ENCODE data around the gene TUSC2. TPM values are rescaled to one million over a fixed set of nuclear protein-coding genes. Genes with fewer than 3 reads are reported as not detected.
"Not testable (repeated sequence)": the region's sequence is repeated elsewhere in the genome, so short reads cannot be mapped to it uniquely, and the experiment has no call there.

TUSC2 gene
- total and polyA plus RNA-seq, 9 of the 15 experiments (the other 6 are each of a cell fraction or from before 2014, with no cell fraction given), result 2.8 to 67.5 (median 25.8) TPM

DNA sequence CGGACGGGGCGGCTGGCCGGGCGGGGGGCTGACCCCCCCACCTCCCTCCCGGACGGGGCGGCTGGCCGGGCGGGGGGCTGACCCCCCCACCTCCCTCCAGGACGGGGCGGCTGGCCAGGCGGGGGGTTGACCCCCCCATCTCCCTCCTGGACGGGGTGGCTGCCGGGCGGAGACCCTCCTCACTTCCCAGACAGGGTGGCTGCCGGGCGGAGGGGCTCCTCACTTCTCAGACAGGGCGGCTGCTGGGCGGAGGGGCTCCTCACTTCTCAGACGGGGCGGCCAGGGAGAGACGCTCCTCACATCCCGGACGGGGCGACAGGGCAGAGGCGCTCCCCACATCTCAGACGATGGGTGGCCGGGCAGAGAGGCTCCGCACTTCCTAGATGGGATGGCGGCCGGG is 16.0 kb downstream of the TUSC2 start:
- WGBS (ENCODE audit: insufficient coverage, low coverage, missing lambda C conversion rate), result 70% methylated on average over 2 of the region's 32 CpGs
- H3K27me3 ChIP-seq (ENCODE audit: control insufficient read depth in 2 of 2, insufficient read depth in 2 of 2, low read length in 2 of 2); H3K27ac ChIP-seq (ENCODE audit: extremely low read depth, low read depth, low read length); intact Hi-C loops (cut with micrococcal nuclease); H3K79me2 ChIP-seq (ENCODE audit: control insufficient read depth, insufficient read depth, low read length); H3K4me1 ChIP-seq (replicated peaks in 1 of 2; ENCODE audit: control insufficient read depth in 2 of 2, insufficient read depth in 2 of 2, low read length in 2 of 2); ATAC-seq; POLR2A ChIA-PET; H4K20me1 ChIP-seq (replicated peaks; ENCODE audit: control insufficient read depth, insufficient read depth, low read length); H3K9me1 ChIP-seq (ENCODE audit: control insufficient read depth, insufficient read depth, low read length); H3K36me3 ChIP-seq (ENCODE audit: control insufficient read depth, insufficient read depth, low read length); BruUV-seq (replicated peaks); DNase-seq (ENCODE audit: extremely low read depth in 1 of 4, low spot score in 3 of 4); FAIRE-seq; H2AFZ ChIP-seq (ENCODE audit: low read depth, low read length); H3K4me2 ChIP-seq (ENCODE audit: insufficient read depth, low read length); CTCF ChIA-PET (ENCODE audit: low intra/inter-chr PET ratio); H3K9me3 ChIP-seq (replicated peaks; ENCODE audit: control insufficient read depth, insufficient read depth, low read depth, low read length); H3K9ac ChIP-seq (ENCODE audit: insufficient read depth in 1 of 2, low read depth in 2 of 2, low read length in 2 of 2); in situ Hi-C loops (cut with MboI); H3K4me3 ChIP-seq: not testable (repeated sequence)

DNA sequence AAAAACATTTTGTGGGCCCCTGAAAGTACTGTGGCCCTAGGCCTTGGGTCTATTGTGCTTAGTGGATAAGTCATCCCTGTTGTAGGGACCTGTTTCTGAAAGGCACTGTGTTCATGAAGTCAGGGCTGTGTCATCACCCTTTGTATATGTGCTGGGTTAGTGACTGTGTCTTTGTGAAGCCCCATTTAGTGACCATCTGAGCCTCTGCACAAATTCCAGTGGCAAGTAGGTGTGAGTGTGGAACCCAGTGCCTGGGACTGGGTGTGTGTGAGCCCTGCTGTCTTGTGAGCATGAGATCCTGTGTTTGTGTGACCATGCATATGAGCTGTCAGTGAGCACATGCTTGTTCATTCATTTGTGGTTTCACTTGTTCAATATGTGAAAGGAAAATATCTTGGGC is 23.4 kb downstream of the TUSC2 start:
- Histone ChIP-seq H3K9me1 (ENCODE audit: control insufficient read depth, insufficient read depth, low read length) (no peaks in the 10 kb centered on the region), H2AFZ (ENCODE audit: low read depth, low read length) (no peak overlapping the region), H3K4me3 (no peak overlapping the region), H3K4me2 (ENCODE audit: insufficient read depth, low read length) (no peak overlapping the region), H3K4me1 (replicated peaks in 1 of 2; ENCODE audit: control insufficient read depth in 2 of 2, insufficient read depth in 2 of 2, low read length in 2 of 2) (peaks cover 20 to 37% of the 10 kb centered on the region in 2 experiments; a peak in 4 of 5 replicates), H3K27me3 (ENCODE audit: control insufficient read depth in 2 of 2, insufficient read depth in 2 of 2, low read length in 2 of 2) (no peaks in the 10 kb centered on the region), H3K36me3 (ENCODE audit: control insufficient read depth, insufficient read depth, low read length) (peaks cover 8% of the 10 kb centered on the region; the same call in 2 of the 3 replicates), H3K79me2 (ENCODE audit: control insufficient read depth, insufficient read depth, low read length) (peaks cover 30% of the 10 kb centered on the region), H3K27ac (ENCODE audit: extremely low read depth, low read depth, low read length) (peak overlapping the region; percentile 24; the same call in 1 of the 3 replicates), H4K20me1 (replicated peaks; ENCODE audit: control insufficient read depth, insufficient read depth, low read length) (no peaks in the 10 kb centered on the region), H3K9ac (ENCODE audit: insufficient read depth in 1 of 2, low read depth in 2 of 2, low read length in 2 of 2) (peak overlapping the region in 1 of 2 experiments; percentile 71; a peak in 2 of 4 replicates), H3K9me3 (replicated peaks; ENCODE audit: control insufficient read depth, insufficient read depth, low read depth, low read length) (no peaks in the 10 kb centered on the region)
- no peak for DNase-seq (ENCODE audit: extremely low read depth in 1 of 4, low spot score in 3 of 4)
- ATAC-seq, result no peak
- no TSS peak for BruUV-seq (replicated peaks)
- in situ Hi-C loops (cut with MboI), result no loop called here
- CTCF ChIA-PET (ENCODE audit: low intra/inter-chr PET ratio), result no interaction called here
- POLR2A ChIA-PET, result no interaction called here
- FAIRE-seq, result no peak
- intact Hi-C loops (cut with micrococcal nuclease), result no loop called here
- TF ChIP-seq BCOR (IDR thresholded peaks at IDR 0.05) (no peak), HCFC1 (IDR thresholded peaks at IDR 0.05; ENCODE audit: low read depth, low read length) (no peak), YY1 (IDR thresholded peaks at IDR 0.05; ENCODE audit: borderline replicate concordance in 1 of 3, control insufficient read depth in 1 of 3, extremely low read depth in 1 of 3, insufficient read depth in 3 of 3, insufficient read length in 1 of 3, insufficient replicate concordance in 2 of 3, low read depth in 1 of 3, low read length in 2 of 3) (no peak), KLF16 (IDR thresholded peaks at IDR 0.05) (no peak), SMAD2 (IDR thresholded peaks at IDR 0.05; ENCODE audit: low read depth, low read length) (no peak), ZNF212 (CRISPR knock-in tag; IDR thresholded peaks at IDR 0.05) (no peak), ZNF347 (CRISPR knock-in tag; IDR thresholded peaks at IDR 0.05; ENCODE audit: low read depth) (no peak), BMI1 (IDR thresholded peaks at IDR 0.05; ENCODE audit: low read length) (no peak)
- TF ChIP-seq, protein P1, sequence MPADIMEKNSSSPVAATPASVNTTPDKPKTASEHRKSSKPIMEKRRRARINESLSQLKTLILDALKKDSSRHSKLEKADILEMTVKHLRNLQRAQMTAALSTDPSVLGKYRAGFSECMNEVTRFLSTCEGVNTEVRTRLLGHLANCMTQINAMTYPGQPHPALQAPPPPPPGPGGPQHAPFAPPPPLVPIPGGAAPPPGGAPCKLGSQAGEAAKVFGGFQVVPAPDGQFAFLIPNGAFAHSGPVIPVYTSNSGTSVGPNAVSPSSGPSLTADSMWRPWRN (IDR thresholded peaks at IDR 0.05; ENCODE audit: low read depth), result no peak
